Vagina (tissue), 2 donors: ENCODE results near the gene TNFAIP8L1. TPM values are rescaled to one million over a fixed set of nuclear protein-coding genes. Genes with fewer than 3 reads are reported as not detected.

ENCODE experiments used
- DNase-seq, 2 donors: peaks; one replicate each; pipeline ENCODE4 v3.0.0-alpha.2; 2017; ENCODE audit errors: extremely low spot score in 2 of 2
- H3K27ac ChIP-seq: fragments of 200-600 bp; sonication (generic); one replicate; pipeline ENCODE4 v1.5.1; 2019
- H3K27me3 ChIP-seq: fragments of 200-600 bp; sonication (generic); one replicate; pipeline ENCODE4 v1.5.1; 2019
- H3K36me3 ChIP-seq, 2 donors: fragments of 200-600 bp; sonication (generic); one replicate each; pipeline ENCODE4 v1.5.1; 2017 to 2019
- H3K4me1 ChIP-seq: fragments of 200-600 bp; sonication (generic); one replicate; pipeline ENCODE4 v1.5.1; 2019
- H3K4me3 ChIP-seq, 2 donors: fragments of 200-600 bp; sonication (generic); 1 replicate in 1 of 2; 2 replicates in 1 of 2; pipeline ENCODE4 v1.5.1; 2016 to 2019
- H3K9me3 ChIP-seq: fragments of 200-600 bp; sonication (generic); one replicate; pipeline ENCODE4 v1.5.1; 2019
- CTCF ChIP-seq, 3 experiments: fragments of 450-650 bp in 2 of 3; fragments of 200-600 bp in 1 of 3; sonication (generic) in 1 of 3; IDR thresholded peaks; one replicate each; pipeline ENCODE4 v1.5.1; 2017 to 2019; ENCODE audit warnings: antibody characterized with exemption in 3 of 3, mild to moderate bottlenecking in 2 of 3, moderate library complexity in 2 of 3
- POLR2A ChIP-seq, 2 donors: fragments of 450-650 bp; IDR thresholded peaks; one replicate each; pipeline ENCODE4 v1.6.1; 2017; ENCODE audit warnings: antibody characterized with exemption in 2 of 2, mild to moderate bottlenecking in 2 of 2, moderate library complexity in 2 of 2
- POLR2AphosphoS5 ChIP-seq, 2 donors: sonication (generic); formaldehyde crosslinking; IDR thresholded peaks; one replicate each; pipeline ENCODE4 v1.9.0; 2017; ENCODE audit warnings: antibody characterized with exemption in 2 of 2, mild to moderate bottlenecking in 2 of 2, low read depth in 1 of 2; ENCODE audit not compliant: insufficient read depth in 1 of 2
- intact Hi-C: fragments of 100-400 bp; cut with DNase I; formaldehyde crosslinking; loops from one replicate; pipeline ENCODE4 v1.15.1; 2023
- total RNA-seq: library from RNA; depleted of rRNA; stranded (reverse); fragments of >200 nt; gene quantifications from one replicate; pipeline ENCODE4 v1.2.3, GENCODE V29; 2016

The TNFAIP8L1 gene
- total RNA-seq, 1 donor from 2014 or later = 13.0 TPM

- Histone ChIP-seq H3K4me1 (no peaks in the 10 kb centered on the region), H3K4me3 (no peak overlapping the region), H3K36me3 (no peaks in the 10 kb centered on the region), H3K27ac (no peak overlapping the region), H3K9me3 (no peaks in the 10 kb centered on the region), H3K27me3 (no peaks in the 10 kb centered on the region)
- intact Hi-C loops = no loop called here
- TF ChIP-seq POLR2A (IDR thresholded peaks at IDR 0.05) = no peak
- no peak for TF ChIP-seq POLR2AphosphoS5 (IDR thresholded peaks at IDR 0.05; ENCODE audit: insufficient read depth in 1 of 2, low read depth in 1 of 2)
- TF ChIP-seq CTCF (IDR thresholded peaks at IDR 0.05) = no peak
- no peak for DNase-seq
These were observed 10.2 kb downstream of the TNFAIP8L1 start for GRCh38 chr19:4649392-4650047.

- Histone ChIP-seq H3K4me3 (no peak overlapping the region), H3K9me3 (no peaks in the 10 kb centered on the region), H3K4me1 (no peaks in the 10 kb centered on the region), H3K27me3 (no peaks in the 10 kb centered on the region), H3K27ac (no peak overlapping the region), H3K36me3 (no peaks in the 10 kb centered on the region)
- no peak for DNase-seq
- intact Hi-C loops = no loop called here
- no peak for TF ChIP-seq POLR2AphosphoS5 (IDR thresholded peaks at IDR 0.05; ENCODE audit: insufficient read depth in 1 of 2, low read depth in 1 of 2)
- TF ChIP-seq POLR2A (IDR thresholded peaks at IDR 0.05) = no peak
- no peak for TF ChIP-seq CTCF (IDR thresholded peaks at IDR 0.05)
These were observed 10.8 kb downstream of the TNFAIP8L1 start for GRCh38 chr19:4650159-4650558.

- DNase-seq = no peak
- Histone ChIP-seq H3K27ac (no peak overlapping the region), H3K4me3 (no peak overlapping the region), H3K36me3 (peaks cover 0 to 1% of the 10 kb centered on the region in 2 donors), H3K4me1 (no peaks in the 10 kb centered on the region), H3K27me3 (no peaks in the 10 kb centered on the region), H3K9me3 (no peaks in the 10 kb centered on the region)
- intact Hi-C loops = no loop called here
- TF ChIP-seq POLR2AphosphoS5 (IDR thresholded peaks at IDR 0.05; ENCODE audit: insufficient read depth in 1 of 2, low read depth in 1 of 2) (no peak), POLR2A (IDR thresholded peaks at IDR 0.05) (no peak), CTCF (IDR thresholded peaks at IDR 0.05) (no peak)
These were observed 12.8 kb downstream of the TNFAIP8L1 start for GRCh38 chr19:4652075-4652474.

GRCh38 chr19:4653793-4654436, 14.6 kb downstream of the TNFAIP8L1 start:
- no peak overlapping the region for H3K27ac ChIP-seq
- DNase-seq = no peak
- intact Hi-C loops = no loop called here
- no peak for TF ChIP-seq POLR2AphosphoS5 (IDR thresholded peaks at IDR 0.05; ENCODE audit: insufficient read depth in 1 of 2, low read depth in 1 of 2)
- TF ChIP-seq POLR2A (IDR thresholded peaks at IDR 0.05) = no peak
- no peak for TF ChIP-seq CTCF (IDR thresholded peaks at IDR 0.05)
- H3K4me3 ChIP-seq = no peak overlapping the region
- no peaks in the 10 kb centered on the region for H3K4me1 ChIP-seq
- no peaks in the 10 kb centered on the region for H3K9me3 ChIP-seq
- no peaks in the 10 kb centered on the region for H3K27me3 ChIP-seq
- peaks cover 5 to 20% of the 10 kb centered on the region in 2 donors for H3K36me3 ChIP-seq
